SH-SY5Y (cell line): ENCODE results near the gene CHRNB1.

Source experiments
- GATA2 ChIP-seq: IDR thresholded peaks from 2 replicates; pipeline ENCODE4 v1.6.1; 2011; ENCODE audit warnings: mild to moderate bottlenecking, low read depth, low read length
- GATA3 ChIP-seq: IDR thresholded peaks from 2 replicates; pipeline ENCODE4 v1.6.1; 2011; ENCODE audit warnings: low read depth, mild to moderate bottlenecking, low read length, moderate library complexity

GRCh38 chr17:7416323-7416722 lies 28.5 kb upstream of the CHRNB1 start:
- TF ChIP-seq GATA2 (no peak), GATA3 (no peak)
